Activated CD4-positive, CD25-positive, alpha-beta regulatory T cell (primary cell): ENCODE data around the gene FRMD4A.
"Not testable (repeated sequence)": the region's sequence is repeated elsewhere in the genome, so short reads cannot be mapped to it uniquely, and the experiment has no call there.

Experiments
- DNase-seq, 4 experiments: peaks; one replicate each; lab custom pipeline; 2025; lab: John Stamatoyannopoulos, UW

The FRMD4A gene

GRCh38 chr10:14150526-14150925 is 180.2 kb downstream of the FRMD4A start:
- DNase-seq = no peak

GRCh38 chr10:14146501-14146900 is 184.2 kb downstream of the FRMD4A start:
- no peak for DNase-seq

GRCh38 chr10:14146025-14146424 is 184.7 kb downstream of the FRMD4A start:
- no peak for DNase-seq

GRCh38 chr10:14144451-14144850 is 186.3 kb downstream of the FRMD4A start:
- no peak for DNase-seq

- DNase-seq = no peak
Observed at GRCh38 chr10:14142606-14143250, 188.0 kb downstream of the FRMD4A start.

GRCh38 chr10:14141283-14141682 is 189.4 kb downstream of the FRMD4A start:
- no peak for DNase-seq

GRCh38 chr10:14137391-14137790 is 193.3 kb downstream of the FRMD4A start:
- DNase-seq = no peak

GRCh38 chr10:14135196-14135595 is 195.5 kb downstream of the FRMD4A start:
- DNase-seq = not testable (repeated sequence)

GRCh38 chr10:14134275-14134674 is 196.4 kb downstream of the FRMD4A start:
- DNase-seq = no peak

- DNase-seq = no peak
Observed at GRCh38 chr10:14131261-14131960, 199.3 kb downstream of the FRMD4A start.

GRCh38 chr10:14129770-14130169 is 201.0 kb downstream of the FRMD4A start:
- no peak for DNase-seq

GRCh38 chr10:14128519-14128918 is 202.2 kb downstream of the FRMD4A start:
- DNase-seq = no peak

- no peak for DNase-seq
Observed at GRCh38 chr10:14126697-14127440, 203.9 kb downstream of the FRMD4A start.

- no peak for DNase-seq
Observed at GRCh38 chr10:14125564-14125963, 205.2 kb downstream of the FRMD4A start.

GRCh38 chr10:14124941-14125340 is 205.8 kb downstream of the FRMD4A start:
- no peak for DNase-seq

- DNase-seq = no peak
Observed at GRCh38 chr10:14123139-14123538, 207.6 kb downstream of the FRMD4A start.

- no peak for DNase-seq
Observed at GRCh38 chr10:14120812-14121211, 209.9 kb downstream of the FRMD4A start.

- DNase-seq = no peak
Observed at GRCh38 chr10:14118953-14119352, 211.8 kb downstream of the FRMD4A start.

GRCh38 chr10:14116837-14117236 is 213.9 kb downstream of the FRMD4A start:
- DNase-seq = no peak

- DNase-seq = no peak
Observed at GRCh38 chr10:14116021-14116420, 214.7 kb downstream of the FRMD4A start.

GRCh38 chr10:14114791-14115190 is 215.9 kb downstream of the FRMD4A start:
- DNase-seq = no peak

GRCh38 chr10:14112056-14112455 is 218.7 kb downstream of the FRMD4A start:
- DNase-seq = no peak

GRCh38 chr10:14111208-14111607 is 219.5 kb downstream of the FRMD4A start:
- DNase-seq = no peak
